Measurements from ENCODE around the gene SPNS3. TPM values are rescaled to one million over a fixed set of nuclear protein-coding genes. Genes with fewer than 3 reads are reported as not detected.

SPNS3 gene
- total and polyA plus RNA-seq, 2 of the 8 experiments (the other 6 are each of a cell fraction or from before 2014, with no cell fraction given): not detected

DNA sequence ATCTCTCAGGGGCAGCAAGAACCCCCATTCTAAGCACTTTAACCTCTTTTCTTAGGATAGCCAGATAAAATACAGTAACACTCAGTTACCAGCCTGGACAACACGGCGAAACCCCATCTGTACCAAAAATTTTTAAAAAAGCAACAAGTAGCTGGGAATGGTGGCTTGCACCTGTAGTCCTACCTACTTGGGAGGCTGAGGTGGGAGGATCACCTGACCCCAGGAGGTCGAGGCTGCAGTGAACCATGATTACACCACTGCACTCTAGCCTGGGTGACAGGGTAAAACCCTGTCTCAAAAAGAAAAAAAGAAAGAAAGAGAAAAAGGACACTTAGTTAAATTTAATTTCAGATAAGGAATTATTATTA lies 38.6 kb upstream of the SPNS3 start (continued):
- TF ChIP-seq SP1 (IDR thresholded peaks at IDR 0.05; ENCODE audit: low read depth, low read length): no peak
- no peak for TF ChIP-seq TBP (IDR thresholded peaks at IDR 0.05; ENCODE audit: low read depth, low read length)
- no peak for TF ChIP-seq POLR2AphosphoS5 (IDR thresholded peaks at IDR 0.05; ENCODE audit: low read depth, low read length)
- no peak for TF ChIP-seq KDM4A (IDR thresholded peaks at IDR 0.05; ENCODE audit: low read depth, low read length, severe bottlenecking)
- no peak for TF ChIP-seq CBX5 (IDR thresholded peaks at IDR 0.05; ENCODE audit: low read depth, low read length)
